Testis (tissue), 2 donors: ENCODE measurements around the gene DUSP19.

ENCODE experiments used
- CTCF ChIP-seq, 3 experiments: fragments of 450-650 bp in 2 of 3; fragments of 200-600 bp in 1 of 3; sonication (generic) in 1 of 3; IDR thresholded peaks; one replicate each; pipeline ENCODE4 v1.5.1; 2016 to 2019; ENCODE audit warnings: antibody characterized with exemption in 3 of 3, mild to moderate bottlenecking in 2 of 3, moderate library complexity in 1 of 3
- POLR2A ChIP-seq: fragments of 450-650 bp; IDR thresholded peaks from one replicate; pipeline ENCODE4 v1.6.1; 2017; ENCODE audit warnings: antibody characterized with exemption, mild to moderate bottlenecking, moderate library complexity

GRCh38 chr2:183112577-183112976 is 34.0 kb downstream of the DUSP19 start:
- no peak for TF ChIP-seq POLR2A
- no peak for TF ChIP-seq CTCF (IDR thresholded peaks at IDR 0.05)
